WTC11 (cell line): ENCODE data around the gene CYB5B.

Source experiments
- FOXK1 ChIP-seq: sonication (generic); formaldehyde crosslinking; IDR thresholded peaks from 2 replicates; pipeline ENCODE4 v1.8.0; 2022; ENCODE audit warnings: mild to moderate bottlenecking, moderate library complexity, missing genetic modification reagents
- MXD4 ChIP-seq: fragments of 250-450 bp; sonication (Bioruptor Pico); IDR thresholded peaks from 2 replicates; pipeline ENCODE4 v1.8.0; 2021; ENCODE audit warnings: mild to moderate bottlenecking, moderate library complexity, borderline replicate concordance
- TF ChIP-seq, protein P1 (sequence below): fragments of 200-600 bp; IDR thresholded peaks from 2 replicates; pipeline ENCODE4 v1.8.0; 2022; ENCODE audit warnings: antibody characterized with exemption
- TF ChIP-seq, protein P2 (sequence below): sonication (generic); formaldehyde crosslinking; IDR thresholded peaks from 2 replicates; pipeline ENCODE4 v1.8.1; 2023; ENCODE audit warnings: mild to moderate bottlenecking, missing genetic modification reagents, moderate library complexity

DNA sequence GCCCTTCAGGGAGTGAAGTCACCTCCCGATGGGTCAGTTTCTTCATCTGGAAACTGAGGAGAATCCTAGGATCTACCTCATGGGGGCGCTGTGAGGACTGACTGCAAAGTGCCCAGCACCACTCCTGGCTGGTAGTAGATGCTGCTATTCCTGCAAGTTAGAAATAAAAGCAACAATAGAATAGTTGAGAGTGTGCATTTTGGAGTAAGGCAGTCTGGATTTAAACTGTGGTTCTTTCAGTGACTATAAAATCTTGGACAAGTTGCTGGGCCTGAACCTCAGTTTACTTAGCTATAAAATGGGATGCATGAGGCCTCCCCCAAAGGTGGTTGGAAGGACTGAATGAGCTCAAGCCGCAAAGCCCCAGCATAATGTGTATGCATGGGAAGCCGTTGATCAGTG is 70.6 kb downstream of the CYB5B start:
- TF ChIP-seq, protein P1, sequence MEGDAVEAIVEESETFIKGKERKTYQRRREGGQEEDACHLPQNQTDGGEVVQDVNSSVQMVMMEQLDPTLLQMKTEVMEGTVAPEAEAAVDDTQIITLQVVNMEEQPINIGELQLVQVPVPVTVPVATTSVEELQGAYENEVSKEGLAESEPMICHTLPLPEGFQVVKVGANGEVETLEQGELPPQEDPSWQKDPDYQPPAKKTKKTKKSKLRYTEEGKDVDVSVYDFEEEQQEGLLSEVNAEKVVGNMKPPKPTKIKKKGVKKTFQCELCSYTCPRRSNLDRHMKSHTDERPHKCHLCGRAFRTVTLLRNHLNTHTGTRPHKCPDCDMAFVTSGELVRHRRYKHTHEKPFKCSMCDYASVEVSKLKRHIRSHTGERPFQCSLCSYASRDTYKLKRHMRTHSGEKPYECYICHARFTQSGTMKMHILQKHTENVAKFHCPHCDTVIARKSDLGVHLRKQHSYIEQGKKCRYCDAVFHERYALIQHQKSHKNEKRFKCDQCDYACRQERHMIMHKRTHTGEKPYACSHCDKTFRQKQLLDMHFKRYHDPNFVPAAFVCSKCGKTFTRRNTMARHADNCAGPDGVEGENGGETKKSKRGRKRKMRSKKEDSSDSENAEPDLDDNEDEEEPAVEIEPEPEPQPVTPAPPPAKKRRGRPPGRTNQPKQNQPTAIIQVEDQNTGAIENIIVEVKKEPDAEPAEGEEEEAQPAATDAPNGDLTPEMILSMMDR = peak; percentile 54
- TF ChIP-seq, protein P2, sequence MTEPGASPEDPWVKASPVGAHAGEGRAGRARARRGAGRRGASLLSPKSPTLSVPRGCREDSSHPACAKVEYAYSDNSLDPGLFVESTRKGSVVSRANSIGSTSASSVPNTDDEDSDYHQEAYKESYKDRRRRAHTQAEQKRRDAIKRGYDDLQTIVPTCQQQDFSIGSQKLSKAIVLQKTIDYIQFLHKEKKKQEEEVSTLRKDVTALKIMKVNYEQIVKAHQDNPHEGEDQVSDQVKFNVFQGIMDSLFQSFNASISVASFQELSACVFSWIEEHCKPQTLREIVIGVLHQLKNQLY (CRISPR knock-in tag) = no peak
- TF ChIP-seq FOXK1 (CRISPR knock-in tag) = no peak
- no peak for TF ChIP-seq MXD4 (CRISPR knock-in tag)
